HG02588 (cell line): ENCODE results near the gene OSBPL3.
"Not testable (repeated sequence)": the region's sequence is repeated elsewhere in the genome, so short reads cannot be mapped to it uniquely, and the experiment has no call there.

Experiments
- ATAC-seq: cut with Tn5 transposase; IDR thresholded peaks from one replicate; pipeline ENCODE4 v1.9.1; 2021; ENCODE audit warnings: mild to moderate bottlenecking, moderate library complexity; ENCODE audit not compliant: unreplicated experiment

The OSBPL3 gene

GRCh38 chr7:24979863-24980533, at the start of gene OSBPL3:
Gene OSBPL3, minus strand, starts transcription at chr7:24980178. Its CDS starts 87,706 bp downstream, at chr7:24892472.
- ATAC-seq: peak; percentile 75

GRCh38 chr7:25029075-25029474, 49.1 kb upstream of the OSBPL3 start:
- ATAC-seq: no peak

GRCh38 chr7:25028370-25029021, 48.5 kb upstream of the OSBPL3 start:
- no peak for ATAC-seq

GRCh38 chr7:25026156-25026555, 46.2 kb upstream of the OSBPL3 start:
- no peak for ATAC-seq

- no peak for ATAC-seq
Observed at GRCh38 chr7:25025218-25025671, 45.3 kb upstream of the OSBPL3 start.

GRCh38 chr7:25024066-25024465, 44.1 kb upstream of the OSBPL3 start:
- ATAC-seq: no peak

GRCh38 chr7:25017671-25018070, 37.7 kb upstream of the OSBPL3 start:
- not testable (repeated sequence) for ATAC-seq

- no peak for ATAC-seq
Observed at GRCh38 chr7:25014756-25015155, 34.8 kb upstream of the OSBPL3 start.

GRCh38 chr7:25012710-25013109, 32.7 kb upstream of the OSBPL3 start:
- not testable (repeated sequence) for ATAC-seq

GRCh38 chr7:25012254-25012653, 32.3 kb upstream of the OSBPL3 start:
- no peak for ATAC-seq

GRCh38 chr7:25009257-25009656, 29.3 kb upstream of the OSBPL3 start:
- no peak for ATAC-seq

GRCh38 chr7:25007668-25008067, 27.7 kb upstream of the OSBPL3 start:
- ATAC-seq: no peak

- no peak for ATAC-seq
Observed at GRCh38 chr7:25006276-25006675, 26.3 kb upstream of the OSBPL3 start.

- ATAC-seq: no peak
Observed at GRCh38 chr7:25005658-25006057, 25.7 kb upstream of the OSBPL3 start.

GRCh38 chr7:25002786-25003185, 22.8 kb upstream of the OSBPL3 start:
- no peak for ATAC-seq

- no peak for ATAC-seq
Observed at GRCh38 chr7:24995466-24995865, 15.5 kb upstream of the OSBPL3 start.

- ATAC-seq: no peak
Observed at GRCh38 chr7:24992314-24992713, 12.3 kb upstream of the OSBPL3 start.

- ATAC-seq: no peak
Observed at GRCh38 chr7:24991353-24991752, 11.4 kb upstream of the OSBPL3 start.

GRCh38 chr7:24987331-24987842, 7.4 kb upstream of the OSBPL3 start:
- ATAC-seq: no peak

- ATAC-seq: no peak
Observed at GRCh38 chr7:24982917-24983316, 2.9 kb upstream of the OSBPL3 start.

GRCh38 chr7:24981171-24981951, 1.4 kb upstream of the OSBPL3 start:
- no peak for ATAC-seq
